ENCODE results near the gene CASP10. TPM values are rescaled to one million over a fixed set of nuclear protein-coding genes. Genes with fewer than 3 reads are reported as not detected.

The CASP10 gene
- total and polyA plus RNA-seq, 2 of the 13 experiments (the other 11 are each of a cell fraction or from before 2014, with no cell fraction given) = 22.2 to 23.8 TPM

GRCh38 chr2:201152517-201152916 lies 30.4 kb upstream of the CASP10 start (continued):
- no peak for TF ChIP-seq ZNF318 (CRISPR knock-in tag; IDR thresholded peaks at IDR 0.05)
- TF ChIP-seq MXI1 (IDR thresholded peaks at IDR 0.05; ENCODE audit: borderline replicate concordance, low read depth, low read length) = no peak
- TF ChIP-seq, protein P1, sequence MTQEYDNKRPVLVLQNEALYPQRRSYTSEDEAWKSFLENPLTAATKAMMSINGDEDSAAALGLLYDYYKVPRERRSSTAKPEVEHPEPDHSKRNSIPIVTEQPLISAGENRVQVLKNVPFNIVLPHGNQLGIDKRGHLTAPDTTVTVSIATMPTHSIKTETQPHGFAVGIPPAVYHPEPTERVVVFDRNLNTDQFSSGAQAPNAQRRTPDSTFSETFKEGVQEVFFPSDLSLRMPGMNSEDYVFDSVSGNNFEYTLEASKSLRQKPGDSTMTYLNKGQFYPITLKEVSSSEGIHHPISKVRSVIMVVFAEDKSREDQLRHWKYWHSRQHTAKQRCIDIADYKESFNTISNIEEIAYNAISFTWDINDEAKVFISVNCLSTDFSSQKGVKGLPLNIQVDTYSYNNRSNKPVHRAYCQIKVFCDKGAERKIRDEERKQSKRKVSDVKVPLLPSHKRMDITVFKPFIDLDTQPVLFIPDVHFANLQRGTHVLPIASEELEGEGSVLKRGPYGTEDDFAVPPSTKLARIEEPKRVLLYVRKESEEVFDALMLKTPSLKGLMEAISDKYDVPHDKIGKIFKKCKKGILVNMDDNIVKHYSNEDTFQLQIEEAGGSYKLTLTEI (CRISPR knock-in tag; conservative IDR thresholded peaks at IDR 0.05) = no peak
- no peak for TF ChIP-seq THYN1 (CRISPR knock-in tag; IDR thresholded peaks at IDR 0.05; ENCODE audit: borderline replicate concordance, low read depth)
- TF ChIP-seq ZNF556 (CRISPR knock-in tag; IDR thresholded peaks at IDR 0.05; ENCODE audit: borderline replicate concordance) = no peak

All from HepG2 (cell line).